Measurements from ENCODE around the gene FAM171A1.

Gene FAM171A1

DNA sequence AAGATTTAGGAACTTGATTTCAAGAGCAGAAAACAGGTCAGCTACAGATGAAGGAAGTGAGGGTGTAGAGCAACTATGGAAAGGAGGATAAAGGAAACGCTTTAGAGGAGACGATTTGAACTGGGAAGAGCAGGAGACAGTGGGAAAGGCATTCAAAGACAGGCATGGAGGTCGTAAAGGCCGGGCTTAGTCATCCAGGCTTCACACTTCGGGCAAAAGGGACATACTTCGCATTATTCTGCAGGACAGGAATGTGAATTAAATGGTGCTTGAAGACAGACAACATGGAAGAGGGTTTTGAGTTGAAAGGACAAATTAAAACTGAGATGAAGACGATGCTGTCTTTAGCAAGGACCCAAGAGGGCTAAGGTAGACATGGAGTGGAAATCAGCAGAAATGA is 8.1 kb downstream of the FAM171A1 start:
- TF ChIP-seq CTCF (IDR thresholded peaks at IDR 0.05; ENCODE audit: low read depth, low read length), result no peak
- DNase-seq, result no peak
- Histone ChIP-seq H3K4me3 (ENCODE audit: low read depth, low read length) (no peak overlapping the region), H3K9me3 (ENCODE audit: severe bottlenecking) (no peaks in the 10 kb centered on the region), H3K36me3 (no peaks in the 10 kb centered on the region), H3K27me3 (ENCODE audit: insufficient read depth, low read depth, severe bottlenecking) (no peaks in the 10 kb centered on the region), H3K27ac (no peak overlapping the region)

GRCh38 chr10:15361131-15361530 is 10.0 kb downstream of the FAM171A1 start:
- Histone ChIP-seq H3K36me3 (no peaks in the 10 kb centered on the region), H3K27me3 (ENCODE audit: insufficient read depth, low read depth, severe bottlenecking) (no peaks in the 10 kb centered on the region), H3K27ac (no peak overlapping the region), H3K9me3 (ENCODE audit: severe bottlenecking) (no peaks in the 10 kb centered on the region), H3K4me3 (ENCODE audit: low read depth, low read length) (no peak overlapping the region)
- no peak for TF ChIP-seq CTCF (IDR thresholded peaks at IDR 0.05; ENCODE audit: low read depth, low read length)
- no peak for DNase-seq

DNA sequence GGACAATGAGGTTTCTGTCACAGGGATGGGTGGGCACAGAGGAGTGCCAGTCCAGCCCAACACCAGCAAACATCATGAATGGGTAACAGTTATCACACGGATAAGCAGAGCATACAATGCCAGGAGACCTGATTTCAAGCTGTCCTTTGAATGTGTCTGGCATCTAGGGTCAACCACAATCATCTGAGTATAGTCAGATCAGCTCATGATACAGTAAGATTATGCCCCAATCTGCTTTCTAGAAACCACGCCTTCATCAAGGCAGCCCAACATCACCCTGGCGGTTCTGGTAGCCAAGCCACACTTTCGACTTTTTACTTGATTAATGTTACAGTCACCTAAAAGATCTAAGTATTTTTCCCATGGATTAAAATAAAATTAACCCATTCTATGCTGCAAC is 10.5 kb downstream of the FAM171A1 start:
- TF ChIP-seq CTCF (IDR thresholded peaks at IDR 0.05; ENCODE audit: low read depth, low read length), result no peak
- H3K27ac ChIP-seq, result no peak overlapping the region
- H3K9me3 ChIP-seq (ENCODE audit: severe bottlenecking), result no peaks in the 10 kb centered on the region
- DNase-seq, result no peak
- no peaks in the 10 kb centered on the region for H3K27me3 ChIP-seq (ENCODE audit: insufficient read depth, low read depth, severe bottlenecking)
- H3K36me3 ChIP-seq, result no peaks in the 10 kb centered on the region
- no peak overlapping the region for H3K4me3 ChIP-seq (ENCODE audit: low read depth, low read length)

GRCh38 chr10:15353471-15354017 is 17.5 kb downstream of the FAM171A1 start:
- H3K9me3 ChIP-seq (ENCODE audit: severe bottlenecking), result no peaks in the 10 kb centered on the region
- no peaks in the 10 kb centered on the region for H3K27me3 ChIP-seq (ENCODE audit: insufficient read depth, low read depth, severe bottlenecking)
- DNase-seq, result no peak
- H3K36me3 ChIP-seq, result no peaks in the 10 kb centered on the region
- TF ChIP-seq CTCF (IDR thresholded peaks at IDR 0.05; ENCODE audit: low read depth, low read length), result no peak
- no peak overlapping the region for H3K27ac ChIP-seq
- H3K4me3 ChIP-seq (ENCODE audit: low read depth, low read length), result no peak overlapping the region

GRCh38 chr10:15352836-15353235 is 18.3 kb downstream of the FAM171A1 start:
- DNase-seq, result no peak
- no peak overlapping the region for H3K27ac ChIP-seq
- H3K27me3 ChIP-seq (ENCODE audit: insufficient read depth, low read depth, severe bottlenecking), result no peaks in the 10 kb centered on the region
- TF ChIP-seq CTCF (IDR thresholded peaks at IDR 0.05; ENCODE audit: low read depth, low read length), result no peak
- H3K36me3 ChIP-seq, result no peaks in the 10 kb centered on the region
- no peak overlapping the region for H3K4me3 ChIP-seq (ENCODE audit: low read depth, low read length)
- H3K9me3 ChIP-seq (ENCODE audit: severe bottlenecking), result no peaks in the 10 kb centered on the region

GRCh38 chr10:15352201-15352600 is 18.9 kb downstream of the FAM171A1 start:
- H3K27me3 ChIP-seq (ENCODE audit: insufficient read depth, low read depth, severe bottlenecking), result no peaks in the 10 kb centered on the region
- no peaks in the 10 kb centered on the region for H3K9me3 ChIP-seq (ENCODE audit: severe bottlenecking)
- no peak overlapping the region for H3K27ac ChIP-seq
- H3K36me3 ChIP-seq, result no peaks in the 10 kb centered on the region
- DNase-seq, result no peak
- H3K4me3 ChIP-seq (ENCODE audit: low read depth, low read length), result no peak overlapping the region
- no peak for TF ChIP-seq CTCF (IDR thresholded peaks at IDR 0.05; ENCODE audit: low read depth, low read length)
